ENCODE measurements around the gene ABCG2. TPM values are rescaled to one million over a fixed set of nuclear protein-coding genes. Genes with fewer than 3 reads are reported as not detected.
A peak's percentile ranks its signal among the peaks of the same experiment; 100 is the strongest.

Gene ABCG2
- polyA plus RNA-seq, 1 of the 3 experiments (the other 2 are of a cell fraction) = 0.02 TPM

DNA sequence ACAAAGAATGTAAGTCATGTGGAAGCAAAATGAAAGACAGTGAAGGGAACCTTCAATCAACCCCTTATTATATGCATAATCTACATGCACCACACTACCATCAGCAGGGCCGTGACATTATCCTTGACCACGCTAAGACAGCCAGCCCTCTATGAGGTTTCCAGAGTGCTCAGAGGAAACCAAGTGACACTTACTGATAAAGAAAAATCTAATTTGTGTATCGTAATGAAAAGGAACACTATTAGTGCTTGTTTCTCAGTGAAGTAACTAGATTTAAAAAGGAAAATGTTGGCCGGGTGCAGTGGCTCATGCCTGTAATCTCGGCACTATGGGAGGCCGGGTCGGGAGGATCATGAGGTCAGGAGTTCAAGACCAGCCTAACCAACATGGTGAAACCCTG, 56.4 kb downstream of the ABCG2 start:
- no peaks in the 10 kb centered on the region for H3K27me3 ChIP-seq (ENCODE audit: insufficient read depth)
- CTCF ChIA-PET = no interaction called here
- H3K4me3 ChIP-seq (ENCODE audit: low read depth in 2 of 2, low read length in 1 of 2) = no peak overlapping the region
- H3K9me3 ChIP-seq = no peaks in the 10 kb centered on the region
- H4K20me1 ChIP-seq (ENCODE audit: insufficient read depth) = no peaks in the 10 kb centered on the region
- no peaks in the 10 kb centered on the region; a peak in 2 of 4 replicates for H3K4me1 ChIP-seq (ENCODE audit: control insufficient read depth in 1 of 2, insufficient read depth in 2 of 2, low read depth in 1 of 2, low read length in 1 of 2)
- H2AFZ ChIP-seq (ENCODE audit: low read depth) = no peak overlapping the region
- H3K27ac ChIP-seq (ENCODE audit: low read depth in 2 of 2, low read length in 1 of 2) = no peak overlapping the region
- H3K9me2 ChIP-seq = no peaks in the 10 kb centered on the region
- H3K79me2 ChIP-seq (ENCODE audit: insufficient read depth) = no peaks in the 10 kb centered on the region
- 55% methylated on average over 7 of the region's 7 CpGs for WGBS (ENCODE audit: low lambda C conversion rate)
- TF ChIP-seq GATA2 (CRISPR knock-in tag; IDR thresholded peaks at IDR 0.05) (peak; percentile 56), EP300 (IDR thresholded peaks at IDR 0.05; ENCODE audit: borderline replicate concordance in 1 of 2, low read depth in 1 of 2, low read length in 1 of 2) (peak in 1 of 2 experiments; percentile 21; a peak in 1 of 4 replicates), RFX5 (IDR thresholded peaks at IDR 0.05; ENCODE audit: low read length) (no peak)
- H3K4me2 ChIP-seq = no peak overlapping the region
- peak; percentile 40 for DNase-seq
- peaks cover 15% of the 10 kb centered on the region for H3F3A ChIP-seq (replicated peaks; ENCODE audit: insufficient read depth)
- POLR2A ChIA-PET = no interaction called here
- H3K9ac ChIP-seq = no peak overlapping the region
- no peaks in the 10 kb centered on the region for H3K36me3 ChIP-seq (replicated peaks in 1 of 2; ENCODE audit: control insufficient read depth in 1 of 2, insufficient read depth in 2 of 2, low read length in 1 of 2)

DNA sequence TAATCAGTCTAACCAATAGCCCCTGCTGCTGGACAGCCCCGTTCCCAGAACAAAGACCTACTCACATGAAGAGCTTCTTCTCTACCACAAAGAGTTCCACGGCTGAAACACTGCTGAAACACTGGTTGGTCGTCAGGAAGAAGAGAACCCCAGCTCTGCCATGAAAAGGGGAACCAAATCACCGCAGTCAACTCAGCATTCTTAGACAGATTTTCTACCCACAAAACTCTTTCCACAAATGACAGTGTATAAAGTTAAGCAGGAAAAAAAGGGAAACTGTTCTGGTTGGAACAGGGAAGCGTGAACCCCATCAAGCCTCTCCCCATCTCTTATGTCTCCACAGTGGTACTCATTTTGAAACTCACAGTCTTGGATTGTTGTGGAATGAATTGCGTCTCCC, 57.3 kb downstream of the ABCG2 start:
- Histone ChIP-seq H2AFZ (ENCODE audit: low read depth) (no peak overlapping the region), H3K4me3 (ENCODE audit: low read depth in 2 of 2, low read length in 1 of 2) (no peak overlapping the region), H3K9me2 (no peaks in the 10 kb centered on the region), H3K9me3 (no peaks in the 10 kb centered on the region), H4K20me1 (ENCODE audit: insufficient read depth) (no peaks in the 10 kb centered on the region), H3K27ac (ENCODE audit: low read depth in 2 of 2, low read length in 1 of 2) (no peak overlapping the region), H3K4me2 (no peak overlapping the region), H3K4me1 (ENCODE audit: control insufficient read depth in 1 of 2, insufficient read depth in 2 of 2, low read depth in 1 of 2, low read length in 1 of 2) (no peaks in the 10 kb centered on the region; a peak in 2 of 4 replicates), H3K27me3 (ENCODE audit: insufficient read depth) (no peaks in the 10 kb centered on the region), H3K79me2 (ENCODE audit: insufficient read depth) (no peaks in the 10 kb centered on the region), H3K9ac (no peak overlapping the region), H3F3A (replicated peaks; ENCODE audit: insufficient read depth) (peaks cover 11% of the 10 kb centered on the region), H3K36me3 (replicated peaks in 1 of 2; ENCODE audit: control insufficient read depth in 1 of 2, insufficient read depth in 2 of 2, low read length in 1 of 2) (no peaks in the 10 kb centered on the region)
- 77% methylated on average over 6 of the region's 6 CpGs for WGBS (ENCODE audit: low lambda C conversion rate)
- TF ChIP-seq RFX5 (IDR thresholded peaks at IDR 0.05; ENCODE audit: low read length) (no peak), ELF1 (IDR thresholded peaks at IDR 0.05) (no peak), MXI1 (IDR thresholded peaks at IDR 0.05; ENCODE audit: low read depth, low read length) (no peak), FOXJ3 (CRISPR knock-in tag; IDR thresholded peaks at IDR 0.05) (no peak), SIN3A (IDR thresholded peaks at IDR 0.05; ENCODE audit: borderline replicate concordance, low read depth, low read length) (no peak), TEAD4 (IDR thresholded peaks at IDR 0.05; ENCODE audit: borderline replicate concordance, insufficient read depth) (no peak), TCF12 (IDR thresholded peaks at IDR 0.05) (no peak), GATA2 (CRISPR knock-in tag; IDR thresholded peaks at IDR 0.05) (no peak), NRF1 (IDR thresholded peaks at IDR 0.05; ENCODE audit: low read depth, low read length) (no peak), YY1 (IDR thresholded peaks at IDR 0.05; ENCODE audit: low read depth) (no peak), EZH2phosphoT487 (IDR thresholded peaks at IDR 0.05; ENCODE audit: borderline replicate concordance, low read depth) (no peak), MAX (IDR thresholded peaks at IDR 0.05; ENCODE audit: low read depth) (no peak), MEF2A (IDR thresholded peaks at IDR 0.05; ENCODE audit: borderline replicate concordance, low read depth) (no peak), EP300 (IDR thresholded peaks at IDR 0.05; ENCODE audit: borderline replicate concordance in 1 of 2, low read depth in 1 of 2, low read length in 1 of 2) (no peak)
- TF ChIP-seq, protein P1, sequence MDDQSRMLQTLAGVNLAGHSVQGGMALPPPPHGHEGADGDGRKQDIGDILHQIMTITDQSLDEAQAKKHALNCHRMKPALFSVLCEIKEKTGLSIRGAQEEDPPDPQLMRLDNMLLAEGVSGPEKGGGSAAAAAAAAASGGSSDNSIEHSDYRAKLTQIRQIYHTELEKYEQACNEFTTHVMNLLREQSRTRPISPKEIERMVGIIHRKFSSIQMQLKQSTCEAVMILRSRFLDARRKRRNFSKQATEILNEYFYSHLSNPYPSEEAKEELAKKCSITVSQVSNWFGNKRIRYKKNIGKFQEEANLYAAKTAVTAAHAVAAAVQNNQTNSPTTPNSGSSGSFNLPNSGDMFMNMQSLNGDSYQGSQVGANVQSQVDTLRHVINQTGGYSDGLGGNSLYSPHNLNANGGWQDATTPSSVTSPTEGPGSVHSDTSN (IDR thresholded peaks at IDR 0.05) = no peak
- TF ChIP-seq, protein P2, sequence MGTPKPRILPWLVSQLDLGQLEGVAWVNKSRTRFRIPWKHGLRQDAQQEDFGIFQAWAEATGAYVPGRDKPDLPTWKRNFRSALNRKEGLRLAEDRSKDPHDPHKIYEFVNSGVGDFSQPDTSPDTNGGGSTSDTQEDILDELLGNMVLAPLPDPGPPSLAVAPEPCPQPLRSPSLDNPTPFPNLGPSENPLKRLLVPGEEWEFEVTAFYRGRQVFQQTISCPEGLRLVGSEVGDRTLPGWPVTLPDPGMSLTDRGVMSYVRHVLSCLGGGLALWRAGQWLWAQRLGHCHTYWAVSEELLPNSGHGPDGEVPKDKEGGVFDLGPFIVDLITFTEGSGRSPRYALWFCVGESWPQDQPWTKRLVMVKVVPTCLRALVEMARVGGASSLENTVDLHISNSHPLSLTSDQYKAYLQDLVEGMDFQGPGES (IDR thresholded peaks at IDR 0.05; ENCODE audit: low read depth, low read length) = no peak
- ChIA-PET POLR2A (no interaction called here), CTCF (no interaction called here)
- DNase-seq = no peak
